GM23248 (cell line): ENCODE measurements around the gene ANTXR2.

Experiments
- EZH2 ChIP-seq: fragments of 200-600 bp; sonication (generic); IDR thresholded peaks from 2 replicates; pipeline ENCODE4 v1.6.1; 2018; ENCODE audit warnings: antibody characterized with exemption, mild to moderate bottlenecking; ENCODE audit not compliant: insufficient read depth, poor library complexity, severe bottlenecking
- EZH2phosphoT487 ChIP-seq: fragments of 200-600 bp; sonication (generic); IDR thresholded peaks from 2 replicates; pipeline ENCODE4 v1.6.1; 2018; ENCODE audit warnings: antibody characterized with exemption, moderate library complexity, mild to moderate bottlenecking, low read depth; ENCODE audit not compliant: insufficient read depth

- TF ChIP-seq EZH2 (no peak), EZH2phosphoT487 (no peak)
Observed at GRCh38 chr4:79869597-79870237, 203.3 kb downstream of the ANTXR2 start.
